Esophagus muscularis mucosa (tissue), 3 donors: Measurements from ENCODE around the gene FBXW8.

Source experiments
- POLR2AphosphoS5 ChIP-seq, 2 donors: sonication (generic); formaldehyde crosslinking; IDR thresholded peaks; one replicate each; pipeline ENCODE4 v1.6.1; 2017; ENCODE audit warnings: antibody characterized with exemption in 2 of 2
- TF ChIP-seq, protein P1 (sequence below), 3 experiments: fragments of 200-600 bp in 2 of 3; fragments of 450-650 bp in 1 of 3; sonication (generic) in 2 of 3; IDR thresholded peaks; one replicate each; pipeline ENCODE4 v1.5.1; 2017 to 2019; ENCODE audit warnings: antibody characterized with exemption in 3 of 3, mild to moderate bottlenecking in 2 of 3, moderate library complexity in 1 of 3

DNA sequence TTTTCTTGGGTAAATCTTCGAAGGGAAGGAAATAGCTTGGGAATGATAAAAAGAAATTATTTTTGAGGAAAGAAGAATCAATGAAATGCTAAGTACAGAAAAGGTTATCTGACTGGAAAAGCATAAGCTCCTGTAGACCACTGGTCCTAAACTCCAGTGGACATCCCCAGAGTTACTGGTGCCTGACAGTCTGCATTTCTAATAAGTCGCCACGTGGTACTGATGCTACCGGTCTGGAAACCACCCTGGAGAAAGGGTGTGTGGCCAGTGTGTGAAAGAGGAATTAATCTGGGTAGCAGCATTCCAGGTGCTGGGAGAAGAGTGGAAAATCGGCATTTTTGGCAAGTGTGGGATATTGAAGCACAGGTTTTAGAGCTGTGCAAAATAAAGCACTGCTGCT lies 73.3 kb downstream of the FBXW8 start:
- no peak for TF ChIP-seq POLR2AphosphoS5 (IDR thresholded peaks at IDR 0.05)
- TF ChIP-seq, protein P1, sequence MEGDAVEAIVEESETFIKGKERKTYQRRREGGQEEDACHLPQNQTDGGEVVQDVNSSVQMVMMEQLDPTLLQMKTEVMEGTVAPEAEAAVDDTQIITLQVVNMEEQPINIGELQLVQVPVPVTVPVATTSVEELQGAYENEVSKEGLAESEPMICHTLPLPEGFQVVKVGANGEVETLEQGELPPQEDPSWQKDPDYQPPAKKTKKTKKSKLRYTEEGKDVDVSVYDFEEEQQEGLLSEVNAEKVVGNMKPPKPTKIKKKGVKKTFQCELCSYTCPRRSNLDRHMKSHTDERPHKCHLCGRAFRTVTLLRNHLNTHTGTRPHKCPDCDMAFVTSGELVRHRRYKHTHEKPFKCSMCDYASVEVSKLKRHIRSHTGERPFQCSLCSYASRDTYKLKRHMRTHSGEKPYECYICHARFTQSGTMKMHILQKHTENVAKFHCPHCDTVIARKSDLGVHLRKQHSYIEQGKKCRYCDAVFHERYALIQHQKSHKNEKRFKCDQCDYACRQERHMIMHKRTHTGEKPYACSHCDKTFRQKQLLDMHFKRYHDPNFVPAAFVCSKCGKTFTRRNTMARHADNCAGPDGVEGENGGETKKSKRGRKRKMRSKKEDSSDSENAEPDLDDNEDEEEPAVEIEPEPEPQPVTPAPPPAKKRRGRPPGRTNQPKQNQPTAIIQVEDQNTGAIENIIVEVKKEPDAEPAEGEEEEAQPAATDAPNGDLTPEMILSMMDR (IDR thresholded peaks at IDR 0.05): no peak
